ENCODE results near the gene APBB2.

DNA sequence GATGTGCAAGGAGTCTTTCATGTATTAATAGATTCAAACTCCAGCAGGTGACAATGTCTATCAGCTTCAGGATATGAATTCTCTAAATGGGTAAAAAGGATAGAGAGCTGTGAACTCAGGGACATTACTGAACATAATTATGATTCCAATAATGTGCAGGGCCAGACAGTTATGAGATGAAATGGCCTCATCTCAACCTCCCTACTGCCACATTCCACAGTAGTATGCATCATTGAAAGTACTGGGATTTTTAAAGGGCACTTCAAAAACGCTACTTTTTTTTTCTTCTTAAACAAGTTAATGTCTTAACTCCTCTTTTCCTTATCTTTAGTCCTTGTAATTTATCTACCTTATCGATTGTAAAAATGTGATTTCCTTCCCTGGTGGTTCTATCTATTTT lies 202.0 kb downstream of the APBB2 start:
- TF ChIP-seq CTCF (IDR thresholded peaks at IDR 0.05) (no peak), POLR2AphosphoS5 (IDR thresholded peaks at IDR 0.05) (no peak)
